HEK293T (cell line): ENCODE measurements around the gene THRB.
"Not testable (repeated sequence)": the region's sequence is repeated elsewhere in the genome, so short reads cannot be mapped to it uniquely, and the experiment has no call there.

Experiments used
- CTCF ChIA-PET: fragments of 350-600 bp; formaldehyde crosslinking; extraction: SDS; loops from one replicate; lab custom pipeline; 2021; ENCODE audit warnings: antibody characterized with exemption, inconsistent platforms; lab: Yijun Ruan, JAX
- POLR2A ChIA-PET: fragments of 350-600 bp; formaldehyde crosslinking; extraction: SDS; loops from one replicate; lab custom pipeline; 2020; ENCODE audit warnings: antibody characterized with exemption, inconsistent platforms; lab: Yijun Ruan, JAX
- DNase-seq: peaks from one replicate; pipeline ENCODE4 v3.0.0; 2012; ENCODE audit warnings: mixed read lengths; ENCODE audit errors: extremely low spot score
- ARNT ChIP-seq: fragments of 450-650 bp; IDR thresholded peaks from 2 replicates; pipeline ENCODE4 v1.6.1; 2017; ENCODE audit warnings: mild to moderate bottlenecking
- BHLHE40 ChIP-seq: fragments of 450-650 bp; IDR thresholded peaks from 2 replicates; pipeline ENCODE4 v1.6.1; 2016; ENCODE audit warnings: mild to moderate bottlenecking, moderate library complexity, borderline replicate concordance
- CTBP1 ChIP-seq: fragments of 450-650 bp; IDR thresholded peaks from 2 replicates; pipeline ENCODE4 v1.6.1; 2016; ENCODE audit warnings: borderline replicate concordance
- ELF4 ChIP-seq: fragments of 450-650 bp; IDR thresholded peaks from 2 replicates; pipeline ENCODE4 v1.6.1; 2017; ENCODE audit warnings: antibody characterized with exemption
- FOXA1 ChIP-seq: fragments of 450-650 bp; IDR thresholded peaks from 2 replicates; pipeline ENCODE4 v1.6.1; 2016; ENCODE audit warnings: mild to moderate bottlenecking
- FOXK2 ChIP-seq: fragments of 450-650 bp; IDR thresholded peaks from 2 replicates; pipeline ENCODE4 v1.6.1; 2016; ENCODE audit warnings: mild to moderate bottlenecking
- FOXM1 ChIP-seq: fragments of 450-650 bp; IDR thresholded peaks from 2 replicates; pipeline ENCODE4 v1.6.1; 2017; ENCODE audit warnings: mild to moderate bottlenecking, borderline replicate concordance
- HDGF ChIP-seq: fragments of 450-650 bp; IDR thresholded peaks from 2 replicates; pipeline ENCODE4 v1.6.1; 2017; ENCODE audit warnings: antibody characterized with exemption, borderline replicate concordance
- L3MBTL2 ChIP-seq: fragments of 450-650 bp; conservative IDR thresholded peaks from 2 replicates; pipeline ENCODE4 v1.6.1; 2016; ENCODE audit warnings: mild to moderate bottlenecking
- LEF1 ChIP-seq: fragments of 450-650 bp; IDR thresholded peaks from 2 replicates; pipeline ENCODE4 v1.6.1; 2017; ENCODE audit warnings: mild to moderate bottlenecking, borderline replicate concordance
- NFRKB ChIP-seq: fragments of 450-650 bp; IDR thresholded peaks from 2 replicates; pipeline ENCODE4 v1.6.1; 2016; ENCODE audit warnings: mild to moderate bottlenecking, moderate library complexity
- PKNOX1 ChIP-seq: fragments of 450-650 bp; IDR thresholded peaks from 2 replicates; pipeline ENCODE4 v1.6.1; 2016
- SP1 ChIP-seq: fragments of 450-650 bp; IDR thresholded peaks from 2 replicates; pipeline ENCODE4 v1.6.1; 2017
- SUZ12 ChIP-seq: fragments of 450-650 bp; IDR thresholded peaks from 2 replicates; pipeline ENCODE4 v1.6.1; 2016; ENCODE audit warnings: mild to moderate bottlenecking
- TARDBP ChIP-seq: fragments of 450-650 bp; IDR thresholded peaks from 2 replicates; pipeline ENCODE4 v1.6.1; 2016
- ZNF384 ChIP-seq: fragments of 450-650 bp; IDR thresholded peaks from 2 replicates; pipeline ENCODE4 v1.6.1; 2016

Gene THRB

GRCh38 chr3:24415824-24416223 lies 78.8 kb downstream of the THRB start:
- POLR2A ChIA-PET = no interaction called here
- no peak for TF ChIP-seq ELF4
- no peak for TF ChIP-seq PKNOX1
- TF ChIP-seq NFRKB = no peak
- no peak for TF ChIP-seq FOXA1
- TF ChIP-seq ARNT = no peak
- TF ChIP-seq L3MBTL2 = no peak
- no peak for TF ChIP-seq SUZ12
- TF ChIP-seq CTBP1 = no peak
- TF ChIP-seq FOXM1 = no peak
- no peak for TF ChIP-seq TARDBP
- no peak for TF ChIP-seq ZNF384
- no peak for TF ChIP-seq HDGF
- no peak for TF ChIP-seq FOXK2
- no peak for TF ChIP-seq BHLHE40
- TF ChIP-seq SP1 = no peak
- no peak for TF ChIP-seq LEF1
- DNase-seq = no peak
- CTCF ChIA-PET = no interaction called here

- DNase-seq, POLR2A ChIA-PET: not testable (repeated sequence)
- CTCF ChIA-PET = interaction anchor here (1.6 kb wide), 1 partner anchor 12 kb away, joined by 4 read pairs; no protein-coding TSS in a partner anchor
Observed at GRCh38 chr3:24413662-24414061, 81.0 kb downstream of the THRB start.

GRCh38 chr3:24410860-24411259 lies 83.8 kb downstream of the THRB start:
- no peak for DNase-seq
- ChIA-PET CTCF (no interaction called here), POLR2A (no interaction called here)
- TF ChIP-seq TARDBP = no peak
- TF ChIP-seq BHLHE40 = no peak

GRCh38 chr3:24407980-24408680 lies 86.5 kb downstream of the THRB start:
- ChIA-PET POLR2A (no interaction called here), CTCF (no interaction called here)
- TF ChIP-seq L3MBTL2 = no peak
- DNase-seq = no peak

- no peak for DNase-seq
- CTCF ChIA-PET = no interaction called here
- POLR2A ChIA-PET = no interaction called here
- no peak for TF ChIP-seq BHLHE40
Observed at GRCh38 chr3:24406900-24407299, 87.8 kb downstream of the THRB start.

- no peak for DNase-seq
- CTCF ChIA-PET = no interaction called here
- POLR2A ChIA-PET = no interaction called here
- TF ChIP-seq FOXM1 (no peak), CTBP1 (no peak), SUZ12 (no peak), L3MBTL2 (no peak), SP1 (no peak), HDGF (no peak), FOXK2 (no peak), ELF4 (no peak), BHLHE40 (no peak), PKNOX1 (no peak), ARNT (no peak)
Observed at GRCh38 chr3:24405057-24405456, 89.6 kb downstream of the THRB start.

- ChIA-PET CTCF (interaction anchor here (1.4 kb wide), 1 partner anchor 13 kb away, joined by 4 read pairs; no protein-coding TSS in a partner anchor), POLR2A (no interaction called here)
- no peak for DNase-seq
- TF ChIP-seq NFRKB (no peak), ARNT (no peak), FOXK2 (no peak), FOXA1 (no peak), L3MBTL2 (no peak), TARDBP (no peak), LEF1 (no peak), HDGF (no peak), FOXM1 (no peak), ELF4 (no peak), SUZ12 (no peak), ZNF384 (no peak), PKNOX1 (no peak), BHLHE40 (no peak), CTBP1 (no peak), SP1 (no peak)
Observed at GRCh38 chr3:24401811-24402185, 92.9 kb downstream of the THRB start.
